SK-N-SH (cell line): ENCODE results near the gene NDUFB4. TPM values are rescaled to one million over a fixed set of nuclear protein-coding genes. Genes with fewer than 3 reads are reported as not detected.

ENCODE experiments used
- CTCF ChIA-PET: fragments of 300-600, 350-600 bp; formaldehyde crosslinking; extraction: SDS; loops from one replicate; lab custom pipeline; 2021; lab: Yijun Ruan, JAX
- POLR2A ChIA-PET: fragments of 350-600 bp; sonication (Branson Sonifier 250); formaldehyde crosslinking; extraction: SDS; loops from one replicate; lab custom pipeline; 2020; ENCODE audit warnings: antibody characterized with exemption, inconsistent platforms; lab: Yijun Ruan, JAX
- DNase-seq: peaks from one replicate; pipeline ENCODE4 v3.0.0; 2012
- H2AFZ ChIP-seq: fragments of 200-600 bp; sonication (generic); 2 replicates; pipeline ENCODE4 v1.8.1; 2016; ENCODE audit warnings: antibody characterized with exemption, mild to moderate bottlenecking, low read depth
- H3F3A ChIP-seq: fragments of 200-600 bp; sonication (generic); replicated peaks from 2 replicates; pipeline ENCODE3; 2016; ENCODE audit warnings: antibody characterized with exemption, mild to moderate bottlenecking; ENCODE audit not compliant: insufficient read depth
- H3K27ac ChIP-seq, 2 experiments: fragments of 200-500 bp in 1 of 2; fragments of 200-600 bp in 1 of 2; sonication (Bioruptor generic) in 1 of 2; sonication (generic), shearing (Covaris generic) in 1 of 2; 2 replicates each; pipeline versions ENCODE4 v1.5.1 to v1.6.1; 2014 to 2016; ENCODE audit warnings: low read depth in 2 of 2, inconsistent platforms in 1 of 2, low read length in 1 of 2, mild to moderate bottlenecking in 1 of 2, mixed read lengths in 1 of 2
- H3K27me3 ChIP-seq: fragments of 200-600 bp; sonication (generic), shearing (Covaris generic); 2 replicates; pipeline ENCODE4 v1.6.1; 2016; ENCODE audit warnings: mixed run types; ENCODE audit not compliant: insufficient read depth
- H3K36me3 ChIP-seq, 2 experiments: fragments of 200-500 bp in 1 of 2; fragments of 200-600 bp in 1 of 2; sonication (Bioruptor generic) in 1 of 2; sonication (generic) in 1 of 2; replicated peaks in 1 of 2; 2 replicates each; pipeline versions ENCODE3 to v1.5.1; 2014 to 2016; ENCODE audit warnings: low read length in 1 of 2, mild to moderate bottlenecking in 1 of 2; ENCODE audit not compliant: insufficient read depth in 2 of 2, control insufficient read depth in 1 of 2
- H3K4me1 ChIP-seq, 2 experiments: fragments of 200-500 bp in 1 of 2; fragments of 200-600 bp in 1 of 2; sonication (Bioruptor generic) in 1 of 2; sonication (generic), shearing (Covaris generic) in 1 of 2; 2 replicates each; pipeline versions ENCODE4 v1.5.1 to v1.6.1; 2014 to 2016; ENCODE audit warnings: low read depth in 1 of 2, low read length in 1 of 2, mixed run types in 1 of 2; ENCODE audit not compliant: insufficient read depth in 2 of 2, control insufficient read depth in 1 of 2
- H3K4me2 ChIP-seq: fragments of 200-600 bp; sonication (generic), shearing (Covaris generic); 2 replicates; pipeline ENCODE4 v1.6.1; 2017; ENCODE audit warnings: mixed run types
- H3K4me3 ChIP-seq, 2 experiments: fragments of 200-500 bp in 1 of 2; fragments of 200-600 bp in 1 of 2; sonication (Bioruptor generic) in 1 of 2; sonication (generic), shearing (Covaris generic) in 1 of 2; 2 replicates each; pipeline versions ENCODE4 v1.5.1 to v1.8.1; 2014 to 2016; ENCODE audit warnings: low read depth in 2 of 2, inconsistent platforms in 1 of 2, low read length in 1 of 2, mild to moderate bottlenecking in 1 of 2, mixed read lengths in 1 of 2, moderate library complexity in 1 of 2
- H3K79me2 ChIP-seq: fragments of 200-600 bp; sonication (generic); 2 replicates; pipeline ENCODE4 v1.8.1; 2017; ENCODE audit warnings: mild to moderate bottlenecking; ENCODE audit not compliant: insufficient read depth
- H3K9ac ChIP-seq: fragments of 200-600 bp; sonication (generic); 2 replicates; pipeline ENCODE4 v1.6.1; 2017; ENCODE audit warnings: mixed run types
- H3K9me2 ChIP-seq: fragments of 200-600 bp; sonication (generic); 2 replicates; pipeline ENCODE4 v1.6.1; 2017; ENCODE audit warnings: mixed run types
- H3K9me3 ChIP-seq: fragments of 200-600 bp; sonication (generic); 2 replicates; pipeline ENCODE4 v1.6.1; 2017; ENCODE audit warnings: mixed run types, mild to moderate bottlenecking, moderate library complexity
- H4K20me1 ChIP-seq: fragments of 200-600 bp; sonication (generic); 2 replicates; pipeline ENCODE4 v1.6.1; 2017; ENCODE audit warnings: mild to moderate bottlenecking, mixed run types; ENCODE audit not compliant: insufficient read depth
- EZH2phosphoT487 ChIP-seq: fragments of 200-600 bp; sonication (generic); IDR thresholded peaks from 2 replicates; pipeline ENCODE4 v1.6.1; 2017; ENCODE audit warnings: low read depth, mixed run types, mild to moderate bottlenecking, antibody characterized with exemption, moderate library complexity, borderline replicate concordance
- FOSL2 ChIP-seq: IDR thresholded peaks from 2 replicates; pipeline ENCODE4 v1.4.0; 2012; ENCODE audit warnings: low read depth, mild to moderate bottlenecking, moderate library complexity, borderline replicate concordance
- FOXJ3 ChIP-seq: sonication (generic); formaldehyde crosslinking; IDR thresholded peaks from 2 replicates; pipeline ENCODE4 v1.5.1; 2020; ENCODE audit warnings: mild to moderate bottlenecking, missing genetic modification reagents
- GABPA ChIP-seq: IDR thresholded peaks from 2 replicates; pipeline ENCODE4 v1.4.0; 2012; ENCODE audit warnings: low read depth, mild to moderate bottlenecking
- GATA2 ChIP-seq: sonication (generic); formaldehyde crosslinking; IDR thresholded peaks from 2 replicates; pipeline ENCODE4 v1.5.0; 2020; ENCODE audit warnings: mild to moderate bottlenecking, missing genetic modification reagents
- JUND ChIP-seq: IDR thresholded peaks from 2 replicates; pipeline ENCODE4 v1.4.0; 2012
- MEF2A ChIP-seq: IDR thresholded peaks from 2 replicates; pipeline ENCODE4 v1.4.0; 2012; ENCODE audit warnings: low read depth, borderline replicate concordance
- MXI1 ChIP-seq: IDR thresholded peaks from 2 replicates; pipeline ENCODE4 v1.6.1; 2012; ENCODE audit warnings: mild to moderate bottlenecking, low read depth, low read length, improper control_type of control experiment
- NFIC ChIP-seq: IDR thresholded peaks from 2 replicates; pipeline ENCODE4 v1.4.0; 2012; ENCODE audit warnings: borderline replicate concordance
- RAD21 ChIP-seq: IDR thresholded peaks from 2 replicates; pipeline ENCODE4 v1.6.1; 2012; ENCODE audit warnings: mild to moderate bottlenecking, low read length
- RCOR1 ChIP-seq: fragments of 150-350 bp; IDR thresholded peaks from 2 replicates; pipeline ENCODE4 v1.6.1; 2017; ENCODE audit warnings: antibody characterized with exemption, low read length
- RFX5 ChIP-seq: IDR thresholded peaks from 2 replicates; pipeline ENCODE4 v1.6.1; 2012; ENCODE audit warnings: mild to moderate bottlenecking, improper control_type of control experiment, low read length
- SMC3 ChIP-seq: IDR thresholded peaks from 2 replicates; pipeline ENCODE4 v1.6.1; 2012; ENCODE audit warnings: low read depth, low read length, improper control_type of control experiment
- TAF1 ChIP-seq: IDR thresholded peaks from 2 replicates; pipeline ENCODE4 v1.6.1; 2012; ENCODE audit warnings: low read depth, mild to moderate bottlenecking, low read length, moderate library complexity, borderline replicate concordance
- TCF12 ChIP-seq: IDR thresholded peaks from 2 replicates; pipeline ENCODE4 v1.4.0; 2012
- TEAD4 ChIP-seq: IDR thresholded peaks from 2 replicates; pipeline ENCODE4 v1.4.0; 2012; ENCODE audit warnings: mild to moderate bottlenecking, borderline replicate concordance; ENCODE audit not compliant: insufficient read depth
- polyA plus RNA-seq, 3 experiments: library from polyadenylated mRNA; depleted of rRNA; stranded (reverse); fragments of >200 nt; gene quantifications; 2 replicates each; pipeline ENCODE4 v1.2.3, GENCODE V29; 2012
- TF ChIP-seq, protein P1 (sequence below): fragments of 200-600 bp; sonication (generic); IDR thresholded peaks from 2 replicates; pipeline ENCODE4 v1.6.1; 2017; ENCODE audit warnings: antibody characterized with exemption, mild to moderate bottlenecking, moderate library complexity
- TF ChIP-seq, protein P2 (sequence below): IDR thresholded peaks from 2 replicates; pipeline ENCODE4; 2012
- TF ChIP-seq, protein P3 (sequence below): fragments of 150-350 bp; IDR thresholded peaks from 2 replicates; pipeline ENCODE4 v1.6.1; 2016; ENCODE audit warnings: mild to moderate bottlenecking, low read depth, low read length

NDUFB4 gene
- polyA plus RNA-seq, 1 of the 3 experiments (the other 2 are of a cell fraction), result 332 TPM

DNA sequence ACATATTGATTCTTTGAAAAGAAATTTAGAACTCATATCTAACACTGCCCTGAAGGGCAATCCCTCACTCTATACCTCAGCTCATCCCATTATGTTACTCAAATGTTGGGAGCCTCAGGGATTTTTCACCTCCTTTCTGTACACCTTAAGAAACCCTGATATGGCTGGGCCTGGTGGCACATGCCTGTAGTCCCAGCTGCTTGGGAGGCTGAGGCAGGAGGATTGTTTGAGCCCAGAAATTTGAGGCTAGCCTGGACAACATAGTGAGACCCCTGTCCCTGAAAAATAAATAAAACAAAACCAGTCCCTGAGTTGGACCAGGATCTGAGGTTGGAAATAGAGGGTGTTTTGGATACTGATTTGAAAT lies 27.6 kb downstream of the NDUFB4 start:
- no peaks in the 10 kb centered on the region for H3K4me1 ChIP-seq
- H3K36me3 ChIP-seq, result no peaks in the 10 kb centered on the region
- H4K20me1 ChIP-seq, result no peaks in the 10 kb centered on the region
- no peaks in the 10 kb centered on the region for H3F3A ChIP-seq
- no peak overlapping the region for H3K4me3 ChIP-seq
- no peaks in the 10 kb centered on the region for H3K79me2 ChIP-seq
- no peak overlapping the region for H3K9ac ChIP-seq
- POLR2A ChIA-PET, result no interaction called here
- no peak overlapping the region for H2AFZ ChIP-seq
- DNase-seq, result no peak
- no peaks in the 10 kb centered on the region for H3K27me3 ChIP-seq
- H3K9me2 ChIP-seq, result no peaks in the 10 kb centered on the region
- no peak overlapping the region for H3K27ac ChIP-seq
- CTCF ChIA-PET, result interaction anchor here (1.2 kb wide), 1 partner anchor 11 kb away, joined by 3 read pairs; no protein-coding TSS in a partner anchor
- no peaks in the 10 kb centered on the region for H3K9me3 ChIP-seq
- TF ChIP-seq GATA2 (CRISPR knock-in tag), result no peak
- no peak for TF ChIP-seq JUND
- no peak for TF ChIP-seq TCF12
- TF ChIP-seq, protein P1, sequence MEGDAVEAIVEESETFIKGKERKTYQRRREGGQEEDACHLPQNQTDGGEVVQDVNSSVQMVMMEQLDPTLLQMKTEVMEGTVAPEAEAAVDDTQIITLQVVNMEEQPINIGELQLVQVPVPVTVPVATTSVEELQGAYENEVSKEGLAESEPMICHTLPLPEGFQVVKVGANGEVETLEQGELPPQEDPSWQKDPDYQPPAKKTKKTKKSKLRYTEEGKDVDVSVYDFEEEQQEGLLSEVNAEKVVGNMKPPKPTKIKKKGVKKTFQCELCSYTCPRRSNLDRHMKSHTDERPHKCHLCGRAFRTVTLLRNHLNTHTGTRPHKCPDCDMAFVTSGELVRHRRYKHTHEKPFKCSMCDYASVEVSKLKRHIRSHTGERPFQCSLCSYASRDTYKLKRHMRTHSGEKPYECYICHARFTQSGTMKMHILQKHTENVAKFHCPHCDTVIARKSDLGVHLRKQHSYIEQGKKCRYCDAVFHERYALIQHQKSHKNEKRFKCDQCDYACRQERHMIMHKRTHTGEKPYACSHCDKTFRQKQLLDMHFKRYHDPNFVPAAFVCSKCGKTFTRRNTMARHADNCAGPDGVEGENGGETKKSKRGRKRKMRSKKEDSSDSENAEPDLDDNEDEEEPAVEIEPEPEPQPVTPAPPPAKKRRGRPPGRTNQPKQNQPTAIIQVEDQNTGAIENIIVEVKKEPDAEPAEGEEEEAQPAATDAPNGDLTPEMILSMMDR, result no peak
- TF ChIP-seq EZH2phosphoT487, result no peak
- TF ChIP-seq, all 33 proteins: peak for 0
- H3K4me2 ChIP-seq, result no peak overlapping the region

DNA sequence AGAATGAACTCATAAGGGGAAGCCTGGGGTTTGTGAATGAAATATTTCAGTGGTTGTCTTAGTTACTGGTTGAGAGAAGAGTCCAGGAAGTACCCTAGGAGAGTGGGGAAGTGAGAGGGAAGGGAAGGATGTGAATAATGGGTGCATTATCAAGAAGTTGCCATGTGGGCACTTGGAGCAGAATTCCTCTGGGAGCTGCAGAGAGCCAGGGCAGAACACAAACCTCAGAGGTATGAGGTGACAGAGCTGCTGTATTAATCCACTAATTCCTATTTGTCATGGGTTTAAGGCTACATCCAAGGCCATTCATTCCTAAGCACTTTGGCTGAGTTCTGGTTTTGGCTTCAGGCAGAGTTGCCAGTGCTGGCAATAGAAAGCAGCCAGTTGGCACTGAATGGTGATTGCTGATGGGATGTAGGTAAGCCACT lies 29.0 kb downstream of the NDUFB4 start:
- H2AFZ ChIP-seq, result no peak overlapping the region
- TF ChIP-seq, protein P2, sequence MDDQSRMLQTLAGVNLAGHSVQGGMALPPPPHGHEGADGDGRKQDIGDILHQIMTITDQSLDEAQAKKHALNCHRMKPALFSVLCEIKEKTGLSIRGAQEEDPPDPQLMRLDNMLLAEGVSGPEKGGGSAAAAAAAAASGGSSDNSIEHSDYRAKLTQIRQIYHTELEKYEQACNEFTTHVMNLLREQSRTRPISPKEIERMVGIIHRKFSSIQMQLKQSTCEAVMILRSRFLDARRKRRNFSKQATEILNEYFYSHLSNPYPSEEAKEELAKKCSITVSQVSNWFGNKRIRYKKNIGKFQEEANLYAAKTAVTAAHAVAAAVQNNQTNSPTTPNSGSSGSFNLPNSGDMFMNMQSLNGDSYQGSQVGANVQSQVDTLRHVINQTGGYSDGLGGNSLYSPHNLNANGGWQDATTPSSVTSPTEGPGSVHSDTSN, result no peak
- TF ChIP-seq RFX5 (no peak), FOXJ3 (CRISPR knock-in tag) (no peak), RCOR1 (no peak), GATA2 (CRISPR knock-in tag) (no peak), TEAD4 (no peak), SMC3 (no peak), FOSL2 (no peak), MEF2A (no peak), MXI1 (no peak), EZH2phosphoT487 (no peak), GABPA (no peak), JUND (no peak), TAF1 (no peak), NFIC (no peak), RAD21 (no peak)
- TF ChIP-seq, protein P1, result no peak
- TF ChIP-seq, protein P3, sequence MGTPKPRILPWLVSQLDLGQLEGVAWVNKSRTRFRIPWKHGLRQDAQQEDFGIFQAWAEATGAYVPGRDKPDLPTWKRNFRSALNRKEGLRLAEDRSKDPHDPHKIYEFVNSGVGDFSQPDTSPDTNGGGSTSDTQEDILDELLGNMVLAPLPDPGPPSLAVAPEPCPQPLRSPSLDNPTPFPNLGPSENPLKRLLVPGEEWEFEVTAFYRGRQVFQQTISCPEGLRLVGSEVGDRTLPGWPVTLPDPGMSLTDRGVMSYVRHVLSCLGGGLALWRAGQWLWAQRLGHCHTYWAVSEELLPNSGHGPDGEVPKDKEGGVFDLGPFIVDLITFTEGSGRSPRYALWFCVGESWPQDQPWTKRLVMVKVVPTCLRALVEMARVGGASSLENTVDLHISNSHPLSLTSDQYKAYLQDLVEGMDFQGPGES, result no peak
- no peaks in the 10 kb centered on the region for H3F3A ChIP-seq
- H3K9ac ChIP-seq, result no peak overlapping the region
- no peaks in the 10 kb centered on the region for H4K20me1 ChIP-seq
- no peaks in the 10 kb centered on the region for H3K36me3 ChIP-seq
- H3K9me2 ChIP-seq, result no peaks in the 10 kb centered on the region
- H3K79me2 ChIP-seq, result no peaks in the 10 kb centered on the region
- no peak overlapping the region for H3K4me2 ChIP-seq
- H3K27me3 ChIP-seq, result no peaks in the 10 kb centered on the region
- CTCF ChIA-PET, result no interaction called here
- H3K4me3 ChIP-seq, result no peak overlapping the region
- DNase-seq, result no peak
- H3K4me1 ChIP-seq, result no peaks in the 10 kb centered on the region
- no peak overlapping the region for H3K27ac ChIP-seq
- H3K9me3 ChIP-seq, result no peaks in the 10 kb centered on the region
- POLR2A ChIA-PET, result no interaction called here
